D341Med (cell line): ENCODE data around the gene RANGAP1.
"Not testable (repeated sequence)": the region's sequence is repeated elsewhere in the genome, so short reads cannot be mapped to it uniquely, and the experiment has no call there.

Experiments
- DNase-seq: peaks from one replicate; pipeline ENCODE4 v3.0.0; 2012; ENCODE audit warnings: low spot score

Gene RANGAP1

GRCh38 chr22:41301085-41302020 is 15.4 kb upstream of the RANGAP1 start, which contains the start of gene ZC3H7B:
Gene ZC3H7B, plus strand, starts transcription at chr22:41301525. Its CDS starts 19,136 bp downstream, at chr22:41320661.
- peak; percentile 95 for DNase-seq

GRCh38 chr22:41300661-41301060 is 14.7 kb upstream of the RANGAP1 start:
- DNase-seq: no peak

DNA sequence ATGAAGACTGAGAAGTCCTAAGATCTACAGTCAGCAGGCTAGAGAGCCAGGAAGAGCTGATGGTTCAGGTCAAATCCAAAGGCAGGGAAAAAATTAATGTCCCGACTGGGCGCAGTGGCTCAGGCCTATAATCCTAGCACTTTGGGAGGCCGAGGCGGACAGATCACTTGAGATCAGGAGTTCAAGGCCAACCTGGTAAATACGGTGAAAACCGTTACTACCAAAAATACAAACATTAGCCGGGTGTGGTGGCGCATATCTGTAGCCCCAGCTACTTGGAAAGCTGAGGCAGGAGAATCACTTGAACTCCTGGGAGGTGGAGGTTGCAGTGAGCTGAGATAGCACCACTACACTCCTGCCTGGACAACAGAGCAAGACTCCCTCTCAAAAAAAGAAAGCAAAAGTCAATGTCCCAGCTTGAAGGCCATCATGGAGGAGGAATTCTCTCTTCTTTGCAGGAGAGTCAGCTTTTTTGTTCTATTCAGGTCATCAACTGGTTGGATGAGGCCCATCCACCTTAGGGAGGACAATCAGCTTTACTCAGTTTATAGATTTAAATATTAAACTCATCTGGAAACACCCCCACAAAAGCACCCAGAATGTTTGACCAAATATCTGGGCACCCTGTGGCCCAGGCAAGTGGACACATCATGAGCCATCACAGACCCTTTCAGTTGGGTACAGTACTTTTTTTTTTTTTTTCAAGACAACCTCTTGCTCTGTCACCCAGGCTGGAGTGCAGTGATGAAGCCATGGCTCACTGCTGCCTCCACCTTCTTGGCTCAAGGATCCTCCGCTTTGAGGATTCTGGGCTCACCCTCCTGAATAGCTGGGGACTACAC is 11.1 kb upstream of the RANGAP1 start:
- DNase-seq: no peak

GRCh38 chr22:41294816-41295215 is 8.8 kb upstream of the RANGAP1 start:
- not testable (repeated sequence) for DNase-seq

DNA sequence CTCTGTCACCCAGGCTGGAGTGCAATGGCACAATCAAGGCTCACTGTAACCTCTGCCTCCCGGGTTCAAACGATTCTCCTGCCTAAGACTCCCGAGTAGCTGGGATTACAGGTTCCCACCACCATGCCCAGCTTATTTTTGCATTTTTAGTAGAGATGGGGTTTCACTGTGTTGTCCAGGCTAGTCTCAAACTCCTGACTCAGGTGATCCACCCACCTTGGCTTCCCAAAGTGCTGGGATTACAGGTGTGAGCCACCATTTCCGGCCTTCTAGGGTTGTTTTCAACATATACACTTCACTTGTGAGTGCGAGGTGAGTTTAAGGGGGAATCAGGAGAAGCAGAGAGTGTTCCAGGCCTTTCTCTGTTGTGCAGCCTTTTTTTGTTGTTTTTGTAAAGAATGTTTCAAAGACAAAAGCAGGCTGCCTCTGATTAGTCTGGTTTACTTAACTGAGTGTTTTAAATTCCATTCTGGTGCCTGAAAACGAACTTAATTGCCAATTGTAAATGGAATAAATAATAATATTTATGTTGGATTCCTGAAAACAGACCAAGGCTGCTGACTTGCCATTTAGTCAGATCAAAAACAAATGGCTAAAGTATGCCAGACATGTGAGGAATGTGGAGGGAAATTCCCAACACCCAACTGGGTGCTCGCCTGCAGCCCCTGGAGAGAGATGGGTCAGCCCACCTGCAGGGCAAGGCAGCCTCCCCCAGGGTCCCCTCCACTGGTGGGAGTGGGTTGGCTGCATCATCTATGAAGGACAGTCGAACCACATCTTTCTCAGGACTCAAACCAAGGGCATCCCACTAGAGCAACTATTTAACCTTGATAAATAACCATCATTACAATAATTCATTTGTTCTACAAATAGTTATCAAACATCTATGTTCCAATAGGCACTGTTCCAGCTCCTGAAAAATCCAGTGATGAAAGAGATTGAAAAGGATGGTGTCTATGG is 4.6 kb upstream of the RANGAP1 start:
- DNase-seq: no peak

DNA sequence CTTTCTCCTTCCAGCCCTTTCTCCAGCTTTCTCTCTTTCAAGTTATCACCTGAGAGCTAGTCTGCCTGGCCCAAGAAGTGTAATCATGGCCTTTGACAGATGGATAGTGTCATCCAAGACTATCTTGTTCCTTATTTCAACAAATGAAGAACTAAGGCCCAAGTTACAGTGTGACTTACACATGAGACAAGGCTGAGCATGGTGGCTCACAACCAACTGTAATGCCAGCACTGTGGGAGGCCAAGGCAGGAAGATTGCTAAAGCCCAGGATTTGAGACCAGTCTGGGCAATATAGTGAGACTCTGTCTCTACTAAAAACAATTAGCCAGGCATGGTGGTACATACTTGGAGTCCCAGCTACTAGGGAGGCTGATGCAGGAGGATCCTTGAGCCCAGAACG is 3.7 kb upstream of the RANGAP1 start:
- DNase-seq: no peak

GRCh38 chr22:41288245-41288946 is 2.4 kb upstream of the RANGAP1 start:
- DNase-seq: no peak

DNA sequence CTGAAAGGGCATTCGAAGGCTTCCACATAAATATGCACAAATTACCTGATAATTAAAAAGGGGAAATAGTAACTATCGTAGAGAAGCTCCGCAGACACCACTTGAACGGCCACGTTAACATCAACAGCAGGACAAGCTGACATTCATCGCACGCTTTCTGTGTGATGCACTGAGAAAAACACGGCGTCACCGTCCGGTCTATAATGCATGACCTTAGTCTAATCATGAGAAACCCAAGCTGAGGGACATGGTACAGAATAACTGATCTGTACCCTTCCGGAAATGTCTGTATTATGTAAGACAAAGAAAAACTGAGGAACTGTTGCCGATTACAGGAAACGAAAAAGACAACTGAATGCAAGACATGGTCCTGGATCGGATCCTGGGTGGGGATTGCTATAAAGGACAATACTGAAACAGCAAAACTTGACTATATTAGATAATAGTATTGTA is 678 bp upstream of the RANGAP1 start:
- DNase-seq: no peak

DNA sequence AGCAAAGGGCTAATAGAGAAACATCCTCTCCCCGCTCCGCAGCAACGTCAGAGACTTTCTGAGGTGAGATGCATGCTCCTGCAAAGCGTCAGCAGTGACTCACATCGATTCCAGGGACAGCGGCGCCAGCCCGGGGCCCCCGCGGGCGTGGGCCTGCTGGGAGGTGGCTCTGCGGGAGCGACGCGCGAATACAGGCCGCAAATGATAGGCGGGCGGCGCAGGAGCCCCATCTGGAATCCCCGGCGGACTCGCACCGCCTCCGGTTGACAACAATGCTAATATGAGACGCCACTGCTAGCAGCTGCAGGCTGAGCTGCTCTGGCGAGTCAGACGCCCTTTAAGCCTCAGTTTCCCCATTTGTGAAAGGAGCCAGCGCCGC is 557 bp downstream of the RANGAP1 start:
- peak; percentile 81 for DNase-seq

GRCh38 chr22:41284465-41284864 is 1.5 kb downstream of the RANGAP1 start:
- DNase-seq: no peak

GRCh38 chr22:41280854-41281253 is 5.1 kb downstream of the RANGAP1 start:
- DNase-seq: peak; percentile 11

DNA sequence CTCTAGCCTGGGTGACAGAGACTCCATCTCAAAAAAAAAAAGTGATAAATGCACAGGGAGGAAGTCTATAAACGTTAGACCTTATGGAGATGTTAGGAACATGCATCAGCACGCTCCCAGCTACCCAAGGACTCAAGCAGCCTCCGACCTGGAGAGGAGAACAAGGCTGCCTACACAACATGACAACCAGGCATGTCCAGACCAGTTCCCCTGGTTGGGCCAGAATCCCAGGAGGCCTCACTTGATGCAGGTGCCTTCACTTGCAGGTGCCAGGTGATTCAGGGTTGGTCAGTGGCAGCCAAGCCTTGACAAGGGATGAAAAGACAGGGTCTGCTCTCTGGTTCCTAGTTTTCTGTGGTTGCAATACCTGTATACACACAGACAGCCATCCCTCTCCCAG is 5.9 kb downstream of the RANGAP1 start:
- DNase-seq: peak; percentile 11

DNA sequence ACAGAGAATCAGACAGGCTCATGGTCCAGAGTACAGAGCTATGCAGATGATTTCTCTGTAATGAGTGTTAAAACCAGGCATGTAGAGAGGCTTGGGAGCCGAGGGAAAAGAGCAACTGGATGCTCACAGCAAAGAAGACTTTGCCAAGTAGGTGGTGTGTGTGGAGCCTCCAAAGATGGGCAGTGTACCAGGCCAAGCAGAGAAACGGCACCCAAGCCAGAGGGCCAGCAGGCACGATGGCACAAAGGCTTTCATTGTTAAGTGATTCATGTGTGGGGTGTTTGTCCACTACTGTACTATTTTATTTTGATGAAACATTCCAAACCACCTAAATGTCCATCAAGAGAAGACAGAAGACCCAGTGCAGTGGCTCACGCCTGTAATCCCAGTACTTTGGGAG is 11.1 kb downstream of the RANGAP1 start:
- DNase-seq: peak; percentile 8

GRCh38 chr22:41273128-41273527 is 12.9 kb downstream of the RANGAP1 start:
- no peak for DNase-seq

GRCh38 chr22:41271787-41272186 is 14.2 kb downstream of the RANGAP1 start:
- DNase-seq: peak; percentile 23

DNA sequence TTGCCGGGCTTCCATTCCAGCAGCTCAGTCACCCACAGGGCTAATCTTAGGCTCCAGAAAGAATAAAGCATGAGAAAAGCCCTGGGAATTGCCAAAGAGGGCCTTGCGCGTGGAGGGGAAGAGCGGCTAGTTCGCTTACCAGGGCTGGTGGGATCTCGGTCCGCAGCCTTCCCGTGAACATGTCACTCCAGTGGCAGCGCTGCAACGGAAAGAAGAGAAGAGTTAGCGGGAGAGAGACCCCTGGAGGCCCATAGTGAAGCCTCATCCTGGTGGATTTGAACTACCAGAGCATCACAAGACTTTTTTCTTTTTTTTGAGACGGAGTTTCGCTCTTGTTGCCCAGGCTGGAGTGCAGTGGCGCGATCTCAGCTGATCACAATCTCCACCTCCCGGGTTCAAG is 18.0 kb downstream of the RANGAP1 start:
- peak; percentile 30 for DNase-seq

DNA sequence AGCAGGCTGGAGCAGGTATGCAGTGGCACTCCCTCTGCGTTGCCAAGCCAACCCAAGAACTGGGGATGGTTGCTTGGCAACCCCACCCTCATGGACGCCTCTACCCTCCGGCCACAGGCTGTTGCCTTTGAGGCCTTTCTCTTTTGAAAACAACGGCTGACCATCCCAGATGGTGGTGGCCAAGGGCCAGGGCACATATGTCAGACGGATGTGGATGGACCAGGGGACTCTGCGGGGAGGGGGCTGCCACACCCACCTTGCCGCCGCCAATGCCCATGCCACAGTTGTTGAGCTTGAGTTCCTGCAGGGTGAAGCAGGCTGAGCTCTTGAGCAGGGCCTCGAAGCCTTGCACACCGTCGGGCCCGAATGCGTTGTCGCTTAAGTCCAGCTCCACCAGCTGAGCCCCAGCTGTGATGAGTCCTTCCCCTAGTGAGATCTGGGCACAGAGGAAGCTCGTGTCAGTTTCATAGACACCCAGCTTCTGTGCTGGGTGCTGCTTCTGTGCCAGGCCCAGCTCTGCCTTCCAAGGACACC is 21.5 kb downstream of the RANGAP1 start:
- DNase-seq: peak; percentile 24

DNA sequence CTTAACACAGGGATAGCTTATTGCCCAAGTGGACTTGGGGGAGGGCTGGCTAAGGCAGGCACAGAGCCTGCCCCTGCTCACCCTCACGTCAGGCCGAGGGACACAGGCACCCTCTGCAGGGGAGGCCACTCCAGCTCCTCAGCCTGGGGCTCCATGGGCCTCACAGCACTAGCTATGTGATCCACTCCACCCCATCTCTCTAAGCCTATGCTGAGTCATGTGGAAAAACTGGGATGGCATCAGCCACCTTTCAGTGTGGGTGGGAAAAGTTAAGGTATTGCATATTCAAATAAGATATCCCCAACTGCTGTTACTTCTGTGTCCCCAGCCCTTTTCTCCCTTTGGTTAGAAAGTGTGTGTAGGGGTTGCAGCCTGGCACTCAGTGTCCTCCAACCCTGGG is 22.3 kb downstream of the RANGAP1 start:
- DNase-seq: peak; percentile 27

GRCh38 chr22:41262250-41262765 is 23.7 kb downstream of the RANGAP1 start:
- DNase-seq: no peak

GRCh38 chr22:41261541-41262249 is 24.3 kb downstream of the RANGAP1 start:
- peak; percentile 21 for DNase-seq
